ENCODE results near the gene TRPC4AP. TPM values are rescaled to one million over a fixed set of nuclear protein-coding genes. Genes with fewer than 3 reads are reported as not detected.
A peak's percentile ranks its signal among the peaks of the same experiment; 100 is the strongest.

Gene TRPC4AP
- total RNA-seq, 1 donor from 2014 or later: 33.7 TPM

DNA sequence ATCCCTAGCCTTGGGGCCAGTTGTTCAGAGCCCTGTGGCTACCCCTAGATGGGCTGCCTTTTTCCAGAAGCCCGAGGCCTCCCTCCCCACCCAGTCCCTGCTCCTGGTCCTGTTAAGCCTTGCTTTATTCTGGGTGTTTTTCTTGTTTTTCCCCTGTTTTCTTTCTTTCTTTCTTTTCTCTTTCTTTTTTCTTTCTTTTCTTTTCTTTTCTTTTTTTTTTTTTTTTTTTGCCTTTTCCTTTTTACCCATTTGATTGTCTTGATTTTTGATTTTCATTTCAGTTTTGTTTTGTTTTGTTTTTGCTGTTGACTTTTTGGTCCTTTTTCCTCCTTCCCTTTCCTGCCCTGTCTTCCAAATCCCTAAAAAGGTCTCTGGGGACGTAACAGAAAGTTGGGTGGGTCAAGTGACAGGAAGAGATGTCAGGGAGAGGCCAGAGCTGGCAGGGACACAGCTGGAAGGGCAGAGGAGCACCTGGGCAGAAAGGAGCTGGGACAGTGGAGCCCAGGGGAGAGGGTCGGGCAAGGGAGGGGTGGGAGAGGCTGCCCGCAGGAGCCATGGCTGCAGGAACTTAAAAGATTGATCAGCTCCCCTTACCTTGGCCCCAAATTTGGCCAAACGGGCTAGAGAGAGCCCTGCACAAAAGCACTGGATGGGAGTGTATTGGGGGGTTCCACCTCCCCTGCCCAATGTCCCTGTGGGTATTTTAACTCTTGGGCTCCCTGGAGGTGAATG lies 109.4 kb downstream of the TRPC4AP start:
- ATAC-seq (no peak), DNase-seq (peak; percentile 25)
- intact Hi-C loops (cut with micrococcal nuclease): no loop called here

DNA sequence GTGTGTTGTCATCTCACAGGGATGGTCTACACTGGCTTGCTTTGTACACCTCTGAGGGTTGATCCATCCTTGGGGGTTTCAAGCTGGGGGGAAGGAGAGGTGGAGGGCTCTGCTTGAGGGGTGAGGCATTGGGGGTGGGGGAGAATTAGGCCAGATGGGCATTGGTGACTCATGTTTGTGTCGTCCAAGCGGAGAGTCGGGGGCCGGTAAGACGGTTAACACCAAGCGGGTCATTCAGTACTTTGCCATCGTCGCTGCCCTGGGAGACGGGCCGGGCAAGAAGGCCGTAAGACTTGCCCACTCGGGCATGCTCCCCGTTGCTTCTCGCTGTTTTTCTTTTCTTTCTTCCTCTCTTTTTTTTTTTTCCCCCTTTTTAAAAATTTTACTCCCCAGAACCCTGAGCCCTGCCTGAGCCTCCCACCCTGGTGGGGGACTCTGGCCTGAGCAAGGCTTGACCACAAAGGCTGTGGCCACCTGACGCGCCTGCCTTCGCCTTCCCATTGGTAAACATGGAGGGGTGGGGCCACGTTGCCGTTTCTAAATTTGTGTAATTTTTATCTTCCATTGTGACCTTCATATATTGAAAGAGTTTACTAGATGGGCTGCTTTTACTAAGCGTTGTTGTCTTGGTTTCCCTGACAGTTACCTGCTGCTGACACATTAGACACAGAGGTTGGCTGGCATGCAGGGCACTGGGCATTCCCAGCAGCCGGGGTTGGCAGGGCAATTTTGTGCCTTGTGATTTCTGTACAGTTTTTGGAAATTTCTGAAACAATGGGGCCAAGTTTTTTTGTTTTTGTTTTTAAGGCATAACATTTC lies 110.1 kb downstream of the TRPC4AP start:
- DNase-seq (peak; percentile 57), ATAC-seq (no peak)
- intact Hi-C loops (cut with micrococcal nuclease): no loop called here

- peak; percentile 33 for ATAC-seq
- intact Hi-C loops (cut with micrococcal nuclease): no loop called here
- peak; percentile 68 for DNase-seq
Observed at GRCh38 chr20:34980543-34981233, 111.9 kb downstream of the TRPC4AP start.

GRCh38 chr20:34979366-34980153 lies 113.0 kb downstream of the TRPC4AP start:
- peak; percentile 88 for DNase-seq
- intact Hi-C loops (cut with micrococcal nuclease): no loop called here
- peak; percentile 62 for ATAC-seq

DNA sequence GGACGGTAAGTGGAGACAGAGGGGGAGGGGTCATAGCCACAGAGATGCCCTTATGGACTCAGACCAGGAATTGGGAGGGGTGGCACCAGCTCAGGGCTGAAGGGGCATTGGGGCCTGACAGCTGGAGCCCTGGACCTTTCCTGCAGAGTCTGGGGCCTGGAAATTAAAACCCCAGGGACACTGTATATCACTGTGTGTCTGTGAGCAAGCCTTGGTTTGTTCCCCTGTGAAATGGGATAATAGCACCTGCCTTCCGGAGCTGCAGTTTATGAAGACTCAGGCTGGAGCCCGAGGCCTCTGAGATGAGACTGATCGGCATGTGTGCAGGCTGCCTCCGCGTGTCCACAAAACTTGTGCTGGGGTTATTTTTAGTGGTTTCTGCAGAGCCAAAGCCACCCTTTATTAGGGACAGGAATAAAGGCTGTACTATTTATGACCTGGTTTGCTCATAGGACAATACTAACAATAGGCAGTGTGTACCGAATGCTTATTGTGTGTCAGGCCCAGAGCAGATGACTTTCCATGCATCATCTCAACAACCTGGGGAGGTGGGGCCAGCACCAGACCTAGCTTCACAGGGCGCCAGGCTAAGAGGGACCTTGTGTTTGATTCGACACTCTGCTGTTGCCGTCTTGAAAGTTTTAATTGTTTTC lies 114.4 kb downstream of the TRPC4AP start:
- intact Hi-C loops (cut with micrococcal nuclease): no loop called here

DNA sequence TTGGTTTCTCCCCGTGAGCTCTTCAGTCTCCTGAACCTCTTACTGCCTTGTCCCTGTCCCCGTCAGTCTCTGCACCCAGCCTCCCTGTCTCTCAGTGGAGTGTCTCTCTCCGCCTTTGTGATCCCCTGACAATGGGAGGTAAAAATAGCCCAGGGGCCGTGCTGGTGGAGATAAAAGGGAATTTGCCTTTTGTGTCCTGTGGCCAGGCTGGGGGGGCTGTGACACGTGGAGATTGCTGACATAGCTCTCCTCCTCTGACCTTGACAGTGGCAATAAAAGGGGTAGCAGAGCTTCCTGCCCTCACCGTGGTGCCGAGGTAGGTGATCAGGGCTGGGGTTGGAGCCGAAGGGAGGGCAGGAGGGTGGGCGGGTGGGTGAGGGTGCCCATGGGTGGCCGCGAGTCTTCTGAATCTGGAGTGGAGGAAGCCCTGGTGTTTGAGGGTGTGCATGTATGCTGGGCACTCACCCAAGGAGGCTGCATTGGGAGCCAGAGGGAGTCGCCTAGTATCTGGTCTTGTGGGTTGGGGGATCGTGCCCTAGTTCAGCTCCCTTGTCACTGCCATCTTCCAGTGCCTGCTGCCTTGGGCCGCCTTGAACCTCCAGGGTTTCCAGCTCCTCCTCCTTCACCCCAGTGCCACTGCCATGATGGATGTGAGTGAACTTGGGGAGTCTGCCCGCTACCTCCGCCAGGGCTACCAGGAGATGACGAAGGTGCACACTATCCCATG lies 115.1 kb downstream of the TRPC4AP start:
- ATAC-seq: peak; percentile 69
- intact Hi-C loops (cut with micrococcal nuclease): no loop called here
- peak; percentile 83 for DNase-seq

More for the DNA sequence above, 114.4 kb downstream of the TRPC4AP start:
- peak; percentile 22 for ATAC-seq
- DNase-seq: peak; percentile 38

GRCh38 chr20:34976286-34976685 lies 116.3 kb downstream of the TRPC4AP start:
- intact Hi-C loops (cut with micrococcal nuclease): no loop called here
- ATAC-seq (no peak), DNase-seq (no peak)

GRCh38 chr20:34974246-34974645 lies 118.4 kb downstream of the TRPC4AP start:
- intact Hi-C loops (cut with micrococcal nuclease): no loop called here
- ATAC-seq (no peak), DNase-seq (no peak)

DNA sequence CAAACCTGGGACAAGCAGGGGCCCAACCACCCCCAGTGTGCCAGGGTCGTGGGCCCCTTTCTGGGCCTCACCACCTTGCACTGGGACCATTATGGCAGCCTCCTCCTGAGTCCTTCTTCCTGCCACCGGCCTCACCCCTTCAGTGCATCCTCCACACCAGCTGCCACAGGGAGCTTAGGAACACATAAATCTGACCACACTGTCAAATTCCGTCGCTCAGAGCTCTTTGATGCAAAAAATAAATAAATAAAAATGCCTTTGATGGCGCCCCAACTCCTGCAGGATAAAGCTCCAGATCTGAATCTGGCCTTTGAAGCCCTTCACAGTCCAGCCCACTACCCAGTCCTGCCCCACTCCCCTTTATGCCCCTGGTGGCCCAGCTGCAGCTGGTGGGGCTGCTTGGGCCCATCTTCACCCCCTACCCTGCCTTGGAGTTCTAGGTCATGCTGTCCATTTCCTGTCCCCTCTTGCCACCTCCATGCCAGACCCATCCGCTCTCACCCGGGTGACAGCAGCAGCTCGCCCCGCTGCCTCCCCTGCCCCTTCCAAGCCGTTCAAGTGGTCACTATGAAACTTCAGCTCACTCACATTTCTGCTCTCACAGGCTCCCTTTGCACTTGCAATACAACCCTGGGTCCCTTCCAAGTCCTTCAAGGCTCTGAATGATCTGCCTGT lies 120.9 kb downstream of the TRPC4AP start:
- intact Hi-C loops (cut with micrococcal nuclease): no loop called here
- no peak for DNase-seq
- ATAC-seq: no peak

DNA sequence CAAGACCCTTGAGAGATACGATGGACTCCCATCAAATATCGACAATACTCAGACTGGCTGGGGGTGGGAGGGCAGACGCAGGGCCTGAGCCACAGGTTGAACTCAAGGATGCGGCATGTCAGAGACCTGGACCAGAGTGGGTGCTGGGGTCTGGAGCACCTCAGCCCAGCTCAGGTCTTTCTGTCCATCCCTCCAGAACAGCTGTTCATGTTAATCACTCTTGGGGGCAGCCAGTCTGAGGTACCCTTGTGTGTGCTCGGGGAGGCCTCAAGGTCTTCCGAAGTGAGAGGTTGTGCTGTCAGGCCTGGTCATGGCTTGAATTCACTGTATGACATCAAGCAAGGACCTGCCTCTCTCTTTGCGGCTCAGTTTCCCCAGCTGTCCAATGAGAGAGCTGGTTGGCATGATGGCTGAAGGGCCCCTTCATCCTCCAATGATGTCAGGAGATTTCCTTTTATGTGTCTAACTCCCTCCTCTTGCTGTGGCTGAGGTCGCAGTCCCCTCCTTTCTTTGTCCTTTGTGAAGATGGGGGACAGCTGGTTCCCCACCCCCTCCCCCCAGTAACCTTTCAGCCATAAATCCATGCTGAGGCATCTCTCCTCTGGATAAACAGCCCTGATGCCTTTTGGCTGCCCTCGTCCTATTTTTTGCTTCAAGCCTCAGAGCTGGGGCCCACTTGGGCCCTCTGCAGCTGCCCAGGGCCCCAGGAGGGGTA lies 121.6 kb downstream of the TRPC4AP start:
- no peak for DNase-seq
- ATAC-seq: no peak
- intact Hi-C loops (cut with micrococcal nuclease): no loop called here

DNA sequence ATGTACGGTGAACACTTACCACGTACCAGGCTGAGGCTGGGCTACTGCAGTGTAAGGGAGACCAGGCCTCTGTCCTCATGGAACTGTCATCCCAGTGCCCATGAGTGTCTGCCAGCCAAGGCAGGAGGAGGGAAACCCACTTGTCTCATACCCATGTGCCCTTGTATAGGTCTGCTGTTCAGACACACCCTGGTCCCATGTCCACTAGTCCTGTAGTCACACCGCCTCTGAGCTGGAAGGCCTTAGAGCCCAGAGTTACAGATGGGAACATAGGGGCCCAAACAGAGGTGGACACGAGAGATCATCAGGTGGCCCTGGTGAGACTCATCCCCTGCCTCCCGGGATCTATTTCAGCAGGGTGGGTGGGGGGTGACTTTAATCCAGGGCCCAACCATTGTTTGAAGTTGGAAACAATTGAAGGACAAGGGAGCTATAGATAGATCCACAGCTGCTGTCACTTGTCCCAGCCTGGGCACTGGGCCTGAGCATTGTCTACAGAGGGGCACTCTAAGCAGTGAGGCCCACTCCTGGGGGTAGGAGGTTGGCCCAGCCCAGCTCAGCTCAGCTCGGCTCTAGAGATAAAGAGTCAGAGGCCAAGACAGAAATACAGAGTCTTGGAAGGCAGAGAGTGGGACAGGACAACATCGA lies 122.3 kb downstream of the TRPC4AP start:
- intact Hi-C loops (cut with micrococcal nuclease): no loop called here
- DNase-seq (peak; percentile 36), ATAC-seq (peak; percentile 31)

DNA sequence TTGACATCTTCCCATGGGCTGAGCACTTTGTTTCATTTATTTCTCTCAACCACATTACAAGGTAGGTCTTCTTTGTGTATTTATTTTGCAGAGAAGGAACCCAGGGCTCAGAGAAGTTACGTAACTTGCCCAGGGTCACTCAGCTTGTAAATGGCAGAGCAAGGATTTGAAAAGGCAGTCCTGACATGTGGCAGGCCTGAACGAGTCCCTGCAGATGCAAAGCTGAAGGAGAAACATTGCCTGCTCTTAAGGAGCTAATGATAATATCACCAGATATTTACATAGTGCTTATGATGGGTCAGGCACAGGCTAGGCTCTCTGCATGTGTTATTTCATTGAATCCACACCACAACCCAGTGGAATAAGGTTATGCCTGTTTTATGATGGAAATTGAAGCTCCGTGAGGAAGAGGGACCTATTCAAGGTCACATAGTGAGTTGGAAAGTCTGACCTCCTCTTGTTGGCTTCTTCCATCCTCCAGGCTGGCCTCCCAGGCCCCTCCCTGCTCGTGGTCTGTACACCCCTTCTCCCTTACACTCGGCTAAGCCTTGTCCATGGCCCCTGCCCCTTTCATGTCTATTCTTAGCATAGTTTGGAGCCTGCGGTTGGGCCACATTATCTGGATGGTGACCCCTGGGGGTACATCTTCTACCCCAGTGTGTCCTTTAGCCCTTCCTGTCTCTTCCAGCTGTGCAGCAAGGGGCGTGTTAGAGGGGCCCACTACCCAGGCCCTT lies 124.4 kb downstream of the TRPC4AP start:
- DNase-seq (no peak), ATAC-seq (peak; percentile 10)
- intact Hi-C loops (cut with micrococcal nuclease): no loop called here

GRCh38 chr20:34967421-34967820 lies 125.2 kb downstream of the TRPC4AP start:
- intact Hi-C loops (cut with micrococcal nuclease): no loop called here
- DNase-seq (no peak), ATAC-seq (no peak)

DNA sequence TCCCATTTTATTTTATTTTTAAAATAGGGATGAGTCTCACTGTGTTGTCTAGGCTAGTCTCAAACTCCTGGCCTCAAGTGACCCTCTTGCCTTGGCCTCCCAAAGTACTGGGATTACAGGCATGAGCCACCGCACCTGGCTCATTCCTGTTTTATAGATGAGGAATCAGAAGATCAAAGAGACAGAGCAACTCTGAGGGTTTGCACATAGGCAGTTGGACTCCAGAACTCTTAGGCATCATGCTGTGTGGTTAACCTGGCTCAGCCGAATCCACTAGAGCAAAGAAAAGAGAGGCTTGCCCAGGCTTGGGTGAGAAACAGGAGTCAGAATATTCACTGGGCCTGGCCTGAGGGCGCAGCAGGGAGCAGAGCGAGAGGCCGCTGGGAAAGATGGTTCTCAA lies 127.6 kb downstream of the TRPC4AP start:
- ATAC-seq (no peak), DNase-seq (no peak)
- intact Hi-C loops (cut with micrococcal nuclease): no loop called here

DNA sequence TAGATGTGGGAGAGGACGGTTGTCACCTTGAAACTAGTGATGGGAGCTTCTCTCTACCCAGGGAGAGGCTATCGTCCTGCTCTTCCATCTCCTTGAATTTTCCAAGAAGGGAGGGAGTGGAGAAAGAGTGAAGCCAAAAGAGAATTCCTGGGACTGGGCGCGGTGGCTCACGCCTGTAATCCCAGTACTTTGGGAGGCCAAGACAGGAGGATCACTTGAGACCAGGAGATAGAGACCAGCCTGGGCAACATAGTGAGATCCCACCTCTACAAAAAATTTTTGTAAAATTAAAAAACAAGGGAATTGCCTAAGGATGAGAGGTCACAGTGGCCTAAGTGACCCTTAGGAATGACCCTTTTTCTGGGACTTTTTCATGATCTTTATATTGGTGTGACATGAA lies 128.1 kb downstream of the TRPC4AP start:
- ATAC-seq (no peak), DNase-seq (no peak)
- intact Hi-C loops (cut with micrococcal nuclease): no loop called here

All from left ventricle myocardium superior (tissue), 1 donor.